ENCODE measurements around the gene PPFIA3. TPM values are rescaled to one million over a fixed set of nuclear protein-coding genes. Genes with fewer than 3 reads are reported as not detected.
"Not testable (repeated sequence)": the region's sequence is repeated elsewhere in the genome, so short reads cannot be mapped to it uniquely, and the experiment has no call there.

PPFIA3 gene
- total RNA-seq = 1.7 and 3.3 TPM in 2 replicates

DNA sequence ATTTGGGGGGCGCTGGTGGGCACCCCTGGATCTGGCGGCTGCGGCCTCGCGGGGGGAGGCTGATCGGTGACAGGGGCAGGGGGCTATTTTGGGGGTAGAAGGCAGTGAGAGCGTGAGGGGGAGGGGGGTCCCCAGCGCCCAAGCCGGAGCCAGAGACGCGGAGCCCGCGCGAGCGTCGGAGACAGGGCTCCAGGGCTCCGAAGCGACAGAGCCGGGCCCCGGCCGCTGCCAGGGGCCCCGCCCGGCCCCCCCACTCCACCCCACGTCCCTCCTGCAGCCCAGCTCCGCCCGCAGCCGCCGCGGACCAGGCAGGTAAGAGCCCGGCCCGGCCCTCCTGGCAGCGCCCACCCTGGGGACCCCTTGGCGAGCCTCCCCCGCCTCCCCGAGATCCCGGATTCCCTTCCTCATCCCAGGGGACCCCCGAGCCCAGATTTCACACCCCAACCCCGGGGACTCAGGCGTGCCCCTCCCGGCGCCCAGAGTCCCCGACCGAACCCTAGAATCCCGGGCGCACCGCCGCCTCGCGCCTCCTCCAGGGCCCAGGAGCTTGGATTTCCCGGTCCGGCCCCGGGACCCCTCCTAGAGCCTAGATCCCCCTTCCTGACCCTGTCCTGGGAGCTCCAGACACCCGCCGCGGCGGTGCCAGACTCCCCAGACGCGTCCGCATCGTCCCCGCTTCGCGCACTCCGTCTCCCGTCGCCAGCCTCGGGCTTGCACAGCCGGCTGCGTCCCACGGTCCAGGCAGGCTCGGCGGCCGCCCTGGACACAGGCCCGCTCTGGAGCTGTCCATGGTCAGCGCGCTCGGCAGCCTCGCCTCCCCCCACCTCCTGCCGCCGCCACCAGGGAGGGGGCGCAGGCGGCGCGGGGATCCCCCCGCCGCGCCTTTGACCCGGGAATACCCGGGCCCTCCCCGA, at the start of gene PPFIA3:
TSS of gene PPFIA3 (plus strand) at position 134 of the 914 bp plus-strand sequence. CDS start 8,330 bp downstream, outside the sequence.
- no peak for DNase-seq (ENCODE audit: low read depth)
- TF ChIP-seq, protein P1, sequence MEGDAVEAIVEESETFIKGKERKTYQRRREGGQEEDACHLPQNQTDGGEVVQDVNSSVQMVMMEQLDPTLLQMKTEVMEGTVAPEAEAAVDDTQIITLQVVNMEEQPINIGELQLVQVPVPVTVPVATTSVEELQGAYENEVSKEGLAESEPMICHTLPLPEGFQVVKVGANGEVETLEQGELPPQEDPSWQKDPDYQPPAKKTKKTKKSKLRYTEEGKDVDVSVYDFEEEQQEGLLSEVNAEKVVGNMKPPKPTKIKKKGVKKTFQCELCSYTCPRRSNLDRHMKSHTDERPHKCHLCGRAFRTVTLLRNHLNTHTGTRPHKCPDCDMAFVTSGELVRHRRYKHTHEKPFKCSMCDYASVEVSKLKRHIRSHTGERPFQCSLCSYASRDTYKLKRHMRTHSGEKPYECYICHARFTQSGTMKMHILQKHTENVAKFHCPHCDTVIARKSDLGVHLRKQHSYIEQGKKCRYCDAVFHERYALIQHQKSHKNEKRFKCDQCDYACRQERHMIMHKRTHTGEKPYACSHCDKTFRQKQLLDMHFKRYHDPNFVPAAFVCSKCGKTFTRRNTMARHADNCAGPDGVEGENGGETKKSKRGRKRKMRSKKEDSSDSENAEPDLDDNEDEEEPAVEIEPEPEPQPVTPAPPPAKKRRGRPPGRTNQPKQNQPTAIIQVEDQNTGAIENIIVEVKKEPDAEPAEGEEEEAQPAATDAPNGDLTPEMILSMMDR (conservative IDR thresholded peaks at IDR 0.05; ENCODE audit: low read depth, low read length) = no peak
- peak within 1 kb of the TSS; percentile 79 for H3K4me3 ChIP-seq (ENCODE audit: low read depth, low read length)

DNA sequence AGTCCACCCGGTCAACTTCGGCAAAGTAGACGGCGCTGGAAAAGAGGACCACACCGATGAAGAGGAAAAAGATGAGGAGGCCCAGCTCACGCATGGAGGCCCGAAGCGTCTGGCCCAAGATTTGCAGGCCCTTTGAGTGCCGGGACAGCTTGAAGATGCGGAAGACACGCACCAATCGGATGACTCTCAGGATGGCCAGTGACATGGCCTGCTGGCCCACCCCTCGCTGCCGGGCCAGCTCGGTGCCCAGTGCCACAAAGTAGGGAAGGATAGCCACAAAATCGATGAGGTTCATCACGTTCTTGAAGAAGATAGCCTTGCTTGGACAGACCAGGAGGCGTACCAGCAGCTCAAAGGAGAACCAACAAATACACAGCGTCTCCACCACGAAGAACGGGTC, 48.9 kb upstream of the PPFIA3 start:
- no peak for DNase-seq (ENCODE audit: low read depth)
- no peak overlapping the region for H3K4me3 ChIP-seq (ENCODE audit: low read depth, low read length)
- TF ChIP-seq, protein P1 (conservative IDR thresholded peaks at IDR 0.05; ENCODE audit: low read depth, low read length) = no peak

DNA sequence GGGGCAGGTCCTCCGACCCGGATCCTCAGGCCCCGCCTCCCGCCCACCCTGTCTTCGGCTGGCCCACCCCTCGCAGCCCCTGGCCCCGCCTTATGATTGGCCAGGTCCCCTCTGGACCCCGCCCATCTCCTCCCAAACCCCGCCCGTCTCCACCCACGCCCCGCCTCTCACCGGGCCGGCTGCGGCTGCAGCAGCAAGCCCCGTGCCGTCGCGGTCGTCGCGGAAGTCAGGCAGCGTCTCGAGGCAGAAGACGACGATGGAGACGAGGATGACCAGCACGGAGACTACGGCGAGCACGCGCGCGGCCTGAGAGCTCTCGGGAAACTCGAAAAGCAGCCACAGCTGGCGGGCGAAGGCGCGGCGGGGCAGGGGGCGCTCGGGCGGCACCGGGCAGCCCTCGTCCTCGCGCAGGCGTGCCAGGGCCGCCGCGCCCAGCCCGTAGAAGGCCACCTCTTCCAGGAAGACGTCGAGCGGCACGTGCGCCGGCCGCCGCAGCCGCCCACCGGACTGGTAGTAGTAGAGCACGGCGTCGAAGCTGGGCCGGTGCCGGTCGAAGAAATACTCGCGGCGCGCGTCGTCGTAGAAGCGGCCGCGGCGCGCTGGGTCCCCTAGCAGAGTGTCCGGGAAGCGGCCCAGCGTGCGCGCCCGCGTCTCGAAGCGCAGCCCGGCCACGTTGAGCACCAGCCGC, 47.3 kb upstream of the PPFIA3 start:
- no peak for DNase-seq (ENCODE audit: low read depth)
- TF ChIP-seq, protein P1 (conservative IDR thresholded peaks at IDR 0.05; ENCODE audit: low read depth, low read length) = no peak
- H3K4me3 ChIP-seq (ENCODE audit: low read depth, low read length) = no peak overlapping the region

DNA sequence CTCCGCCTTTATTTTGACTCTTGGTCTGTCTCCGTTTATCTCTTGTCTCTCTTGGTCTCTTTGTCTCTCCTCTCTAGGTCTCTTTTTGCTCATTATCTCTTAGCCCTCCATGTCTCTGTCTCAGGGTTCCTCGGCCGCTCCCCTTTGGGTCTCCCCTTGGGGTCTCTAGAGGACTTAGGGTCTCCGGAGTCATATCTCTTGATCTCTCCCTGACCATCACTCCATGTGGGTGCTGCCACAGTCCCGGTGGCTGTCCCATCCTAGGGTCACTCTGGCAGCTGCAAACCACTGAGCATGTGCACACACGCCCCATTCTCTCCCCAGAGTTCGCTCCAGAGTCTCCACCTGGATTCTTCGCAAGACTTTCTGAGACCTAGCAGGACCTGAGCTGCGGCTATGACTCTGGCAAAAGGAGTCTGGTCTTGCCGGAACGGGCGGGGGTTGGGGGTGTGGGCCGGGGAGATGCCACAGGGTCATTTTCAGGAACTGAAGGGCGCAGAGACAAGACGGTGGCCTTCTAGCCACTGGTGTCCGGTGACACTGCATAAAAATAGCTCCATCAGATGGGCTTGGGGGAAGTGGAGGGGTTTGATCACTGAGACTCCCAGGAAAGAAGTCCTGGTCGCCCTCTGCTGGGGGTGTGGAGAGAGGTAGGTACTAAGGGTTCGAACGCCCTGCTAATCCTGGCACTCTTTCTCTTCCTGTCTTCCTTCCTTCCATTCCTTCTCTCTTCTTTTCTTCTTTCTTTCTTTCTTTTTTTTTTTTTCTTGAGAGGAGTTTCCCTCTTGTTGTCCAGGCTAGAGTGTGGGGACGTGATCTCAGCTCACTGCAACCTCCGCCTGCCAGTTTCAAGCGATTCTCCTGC, 45.6 kb upstream of the PPFIA3 start:
- no peak overlapping the region for H3K4me3 ChIP-seq (ENCODE audit: low read depth, low read length)
- TF ChIP-seq, protein P1 (conservative IDR thresholded peaks at IDR 0.05; ENCODE audit: low read depth, low read length) = peak; percentile 33
- DNase-seq (ENCODE audit: low read depth) = no peak

DNA sequence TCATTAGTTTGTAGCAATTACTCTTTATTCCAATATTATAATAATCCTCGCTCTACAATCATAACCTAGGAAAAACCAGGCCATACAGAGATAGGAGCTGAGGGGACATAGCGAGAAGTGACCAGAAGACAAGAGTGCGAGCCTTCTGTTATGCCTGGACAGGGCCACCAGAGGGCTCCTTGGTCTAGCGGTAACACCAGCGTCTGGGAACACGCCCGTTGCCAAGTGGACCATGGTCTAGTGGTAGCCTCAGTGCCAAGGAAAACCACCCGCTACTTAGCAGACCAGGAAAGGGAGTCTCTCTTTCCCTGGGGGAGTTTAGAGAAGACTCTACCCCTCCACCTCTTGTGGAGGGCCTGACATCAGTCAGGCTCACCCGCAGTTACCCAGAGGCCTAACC, 44.5 kb upstream of the PPFIA3 start:
- DNase-seq (ENCODE audit: low read depth); H3K4me3 ChIP-seq (ENCODE audit: low read depth, low read length): not testable (repeated sequence)
- TF ChIP-seq, protein P1 (conservative IDR thresholded peaks at IDR 0.05; ENCODE audit: low read depth, low read length) = peak; percentile 62

DNA sequence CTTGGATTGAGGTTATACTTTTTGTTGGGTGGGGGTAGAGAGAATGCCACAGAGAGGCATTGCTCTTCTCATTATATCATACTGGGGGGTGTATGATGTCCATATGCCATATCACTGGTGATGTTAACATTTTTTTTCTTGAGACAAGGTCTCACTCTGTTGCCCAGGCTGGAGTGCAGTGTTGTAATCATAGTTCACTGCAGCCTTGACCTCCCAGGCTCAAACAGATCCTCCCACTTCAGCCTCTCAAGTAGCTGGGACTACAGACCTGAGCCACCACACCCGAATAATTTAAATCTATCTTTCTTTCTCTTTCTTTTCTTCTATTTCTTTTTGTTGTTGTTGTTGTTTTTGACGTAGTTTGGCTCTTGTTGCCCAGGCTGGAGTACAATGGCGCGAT, 39.0 kb upstream of the PPFIA3 start:
- DNase-seq (ENCODE audit: low read depth) = no peak
- TF ChIP-seq, protein P1 (conservative IDR thresholded peaks at IDR 0.05; ENCODE audit: low read depth, low read length) = no peak
- H3K4me3 ChIP-seq (ENCODE audit: low read depth, low read length) = no peak overlapping the region
